ENCODE results near the gene CT45A2. TPM values are rescaled to one million over a fixed set of nuclear protein-coding genes. Genes with fewer than 3 reads are reported as not detected.
"Not testable (repeated sequence)": the region's sequence is repeated elsewhere in the genome, so short reads cannot be mapped to it uniquely, and the experiment has no call there.

The CT45A2 gene, protein sequence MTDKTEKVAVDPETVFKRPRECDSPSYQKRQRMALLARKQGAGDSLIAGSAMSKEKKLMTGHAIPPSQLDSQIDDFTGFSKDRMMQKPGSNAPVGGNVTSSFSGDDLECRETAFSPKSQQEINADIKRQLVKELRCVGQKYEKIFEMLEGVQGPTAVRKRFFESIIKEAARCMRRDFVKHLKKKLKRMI
- polyA plus RNA-seq: not detected

GRCh38 chrX:135819912-135820311 is at the start of gene CT45A2:
Gene CT45A2, minus strand, starts transcription at chrX:135820012. Its CDS starts 3,747 bp downstream, at chrX:135816265.
- H3K9me3 ChIP-seq (ENCODE audit: control insufficient read depth in 2 of 2, insufficient read depth in 1 of 2, low read depth in 1 of 2, low read length in 1 of 2); H3K36me3 ChIP-seq (ENCODE audit: control insufficient read depth in 2 of 2, insufficient read depth in 2 of 2, low read length in 1 of 2); H3K4me3 ChIP-seq (ENCODE audit: low read depth in 1 of 2, low read length in 2 of 2); H3K27ac ChIP-seq (ENCODE audit: low read depth in 2 of 2, low read length in 1 of 2); H3K27me3 ChIP-seq (ENCODE audit: control insufficient read depth in 1 of 2, insufficient read depth in 2 of 2, low read length in 2 of 2); H3K4me1 ChIP-seq (ENCODE audit: control insufficient read depth in 2 of 2, insufficient read depth in 2 of 2, low read length in 1 of 2): not testable (repeated sequence)
- WGBS, 2 donors: no CpG with 5 or more reads among the region's 17 CpGs

DNA sequence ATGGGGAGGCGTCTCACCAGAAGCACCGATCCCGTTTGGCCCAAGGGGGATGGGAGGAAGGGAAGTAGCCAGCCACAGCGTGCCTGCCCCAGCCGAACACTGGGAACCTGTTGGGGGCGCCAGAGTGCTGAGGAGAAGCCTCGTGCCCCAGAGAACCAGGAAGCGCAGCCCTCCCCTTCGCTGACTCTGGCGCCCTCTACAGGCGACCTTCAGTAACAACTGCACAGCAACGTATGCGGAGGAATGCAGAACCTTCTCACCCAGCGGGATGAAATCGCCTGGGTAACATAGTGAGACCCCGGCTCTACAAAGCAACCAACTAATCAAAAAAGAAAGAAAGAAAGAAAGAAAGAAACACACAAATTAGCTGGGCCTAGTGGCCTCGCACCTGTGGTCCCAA is 34.6 kb upstream of the CT45A2 start, which contains the start of gene CT45A8:
CT45A8 (minus strand) TSS at position 101 of the 400 bp plus-strand sequence. CDS start 3,755 bp downstream, outside the sequence.
- no CpG with 5 or more reads among the region's 17 CpGs for WGBS, 2 donors
- not testable (repeated sequence) for H3K9me3 ChIP-seq (ENCODE audit: control insufficient read depth in 2 of 2, insufficient read depth in 1 of 2, low read depth in 1 of 2, low read length in 1 of 2); H3K4me1 ChIP-seq (ENCODE audit: control insufficient read depth in 2 of 2, insufficient read depth in 2 of 2, low read length in 1 of 2); H3K27ac ChIP-seq (ENCODE audit: low read depth in 2 of 2, low read length in 1 of 2); H3K27me3 ChIP-seq (ENCODE audit: control insufficient read depth in 1 of 2, insufficient read depth in 2 of 2, low read length in 2 of 2); H3K4me3 ChIP-seq (ENCODE audit: low read depth in 1 of 2, low read length in 2 of 2); H3K36me3 ChIP-seq (ENCODE audit: control insufficient read depth in 2 of 2, insufficient read depth in 2 of 2, low read length in 1 of 2)

- not testable (repeated sequence) for H3K4me3 ChIP-seq (ENCODE audit: low read depth in 1 of 2, low read length in 2 of 2); H3K27me3 ChIP-seq (ENCODE audit: control insufficient read depth in 1 of 2, insufficient read depth in 2 of 2, low read length in 2 of 2); H3K4me1 ChIP-seq (ENCODE audit: control insufficient read depth in 2 of 2, insufficient read depth in 2 of 2, low read length in 1 of 2); H3K27ac ChIP-seq (ENCODE audit: low read depth in 2 of 2, low read length in 1 of 2); H3K9me3 ChIP-seq (ENCODE audit: control insufficient read depth in 2 of 2, insufficient read depth in 1 of 2, low read depth in 1 of 2, low read length in 1 of 2); H3K36me3 ChIP-seq (ENCODE audit: control insufficient read depth in 2 of 2, insufficient read depth in 2 of 2, low read length in 1 of 2)
- WGBS, 2 donors: no CpG with 5 or more reads among the region's 17 CpGs
Observed at GRCh38 chrX:135837180-135837579, 17.4 kb upstream of the CT45A2 start, which contains the start of gene CT45A7. Gene CT45A7, minus strand, starts transcription at chrX:135837280. Its CDS starts 3,747 bp downstream, at chrX:135833533.

DNA sequence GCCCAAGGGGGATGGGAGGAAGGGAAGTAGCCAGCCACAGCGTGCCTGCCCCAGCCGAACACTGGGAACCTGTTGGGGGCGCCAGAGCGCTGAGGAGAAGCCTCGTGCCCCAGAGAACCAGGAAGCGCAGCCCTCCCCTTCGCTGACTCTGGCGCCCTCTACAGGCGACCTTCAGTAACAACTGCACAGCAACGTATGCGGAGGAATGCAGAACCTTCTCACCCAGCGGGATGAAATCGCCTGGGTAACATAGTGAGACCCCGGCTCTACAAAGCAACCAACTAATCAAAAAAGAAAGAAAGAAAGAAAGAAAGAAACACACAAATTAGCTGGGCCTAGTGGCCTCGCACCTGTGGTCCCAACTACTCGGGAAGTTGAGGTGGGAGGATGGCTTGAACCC is 17.1 kb downstream of the CT45A2 start, which contains the start of gene CT45A6:
CT45A6 (minus strand) TSS at position 101 of the 400 bp plus-strand sequence. CDS start 3,794 bp downstream, outside the sequence.
- not testable (repeated sequence) for H3K4me1 ChIP-seq (ENCODE audit: control insufficient read depth in 2 of 2, insufficient read depth in 2 of 2, low read length in 1 of 2); H3K27me3 ChIP-seq (ENCODE audit: control insufficient read depth in 1 of 2, insufficient read depth in 2 of 2, low read length in 2 of 2); H3K9me3 ChIP-seq (ENCODE audit: control insufficient read depth in 2 of 2, insufficient read depth in 1 of 2, low read depth in 1 of 2, low read length in 1 of 2); H3K36me3 ChIP-seq (ENCODE audit: control insufficient read depth in 2 of 2, insufficient read depth in 2 of 2, low read length in 1 of 2); H3K27ac ChIP-seq (ENCODE audit: low read depth in 2 of 2, low read length in 1 of 2); H3K4me3 ChIP-seq (ENCODE audit: low read depth in 1 of 2, low read length in 2 of 2)
- no CpG with 5 or more reads among the region's 16 CpGs for WGBS, 2 donors

DNA sequence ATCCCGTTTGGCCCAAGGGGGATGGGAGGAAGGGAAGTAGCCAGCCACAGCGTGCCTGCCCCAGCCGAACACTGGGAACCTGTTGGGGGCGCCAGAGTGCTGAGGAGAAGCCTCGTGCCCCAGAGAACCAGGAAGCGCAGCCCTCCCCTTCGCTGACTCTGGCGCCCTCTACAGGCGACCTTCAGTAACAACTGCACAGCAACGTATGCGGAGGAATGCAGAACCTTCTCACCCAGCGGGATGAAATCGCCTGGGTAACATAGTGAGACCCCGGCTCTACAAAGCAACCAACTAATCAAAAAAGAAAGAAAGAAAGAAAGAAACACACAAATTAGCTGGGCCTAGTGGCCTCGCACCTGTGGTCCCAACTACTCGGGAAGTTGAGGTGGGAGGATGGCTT is 34.4 kb downstream of the CT45A2 start, which contains the start of gene CT45A5:
CT45A5 (minus strand) TSS at position 101 of the 400 bp plus-strand sequence. CDS start 3,774 bp downstream, outside the sequence.
- not testable (repeated sequence) for H3K27ac ChIP-seq (ENCODE audit: low read depth in 2 of 2, low read length in 1 of 2); H3K4me3 ChIP-seq (ENCODE audit: low read depth in 1 of 2, low read length in 2 of 2); H3K9me3 ChIP-seq (ENCODE audit: control insufficient read depth in 2 of 2, insufficient read depth in 1 of 2, low read depth in 1 of 2, low read length in 1 of 2); H3K36me3 ChIP-seq (ENCODE audit: control insufficient read depth in 2 of 2, insufficient read depth in 2 of 2, low read length in 1 of 2); H3K27me3 ChIP-seq (ENCODE audit: control insufficient read depth in 1 of 2, insufficient read depth in 2 of 2, low read length in 2 of 2); H3K4me1 ChIP-seq (ENCODE audit: control insufficient read depth in 2 of 2, insufficient read depth in 2 of 2, low read length in 1 of 2)
- no CpG with 5 or more reads among the region's 16 CpGs for WGBS, 2 donors

DNA sequence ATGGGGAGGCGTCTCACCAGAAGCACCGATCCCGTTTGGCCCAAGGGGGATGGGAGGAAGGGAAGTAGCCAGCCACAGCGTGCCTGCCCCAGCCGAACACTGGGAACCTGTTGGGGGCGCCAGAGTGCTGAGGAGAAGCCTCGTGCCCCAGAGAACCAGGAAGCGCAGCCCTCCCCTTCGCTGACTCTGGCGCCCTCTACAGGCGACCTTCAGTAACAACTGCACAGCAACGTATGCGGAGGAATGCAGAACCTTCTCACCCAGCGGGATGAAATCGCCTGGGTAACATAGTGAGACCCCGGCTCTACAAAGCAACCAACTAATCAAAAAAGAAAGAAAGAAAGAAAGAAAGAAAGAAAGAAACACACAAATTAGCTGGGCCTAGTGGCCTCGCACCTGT is 51.7 kb downstream of the CT45A2 start, which contains the start of gene CT45A3:
CT45A3 (minus strand) TSS at position 101 of the 400 bp plus-strand sequence. CDS start 3,747 bp downstream, outside the sequence.
- not testable (repeated sequence) for H3K27ac ChIP-seq (ENCODE audit: low read depth in 2 of 2, low read length in 1 of 2); H3K27me3 ChIP-seq (ENCODE audit: control insufficient read depth in 1 of 2, insufficient read depth in 2 of 2, low read length in 2 of 2); H3K36me3 ChIP-seq (ENCODE audit: control insufficient read depth in 2 of 2, insufficient read depth in 2 of 2, low read length in 1 of 2)

More for the DNA sequence above, 51.7 kb downstream of the CT45A2 start, which contains the start of gene CT45A3:
- not testable (repeated sequence) for H3K4me1 ChIP-seq (ENCODE audit: control insufficient read depth in 2 of 2, insufficient read depth in 2 of 2, low read length in 1 of 2); H3K4me3 ChIP-seq (ENCODE audit: low read depth in 1 of 2, low read length in 2 of 2); H3K9me3 ChIP-seq (ENCODE audit: control insufficient read depth in 2 of 2, insufficient read depth in 1 of 2, low read depth in 1 of 2, low read length in 1 of 2)
- WGBS, 2 donors: no CpG with 5 or more reads among the region's 17 CpGs

Other genes starting within 250 kb of the CT45A2 start
- gene CT45A1, start 106.4 kb downstream of the CT45A2 start, polyA plus RNA-seq: not detected
- gene CT45A3, start 51.8 kb downstream of the CT45A2 start, polyA plus RNA-seq: not detected
- not detected for gene CT45A5, start 34.5 kb downstream of the CT45A2 start, polyA plus RNA-seq
- gene CT45A6, start 17.2 kb downstream of the CT45A2 start, polyA plus RNA-seq: not detected
- gene CT45A7, start 17.3 kb upstream of the CT45A2 start, polyA plus RNA-seq: not detected
- not detected for gene CT45A8, start 34.5 kb upstream of the CT45A2 start, polyA plus RNA-seq
- not detected for gene CT45A9, start 51.8 kb upstream of the CT45A2 start, polyA plus RNA-seq
- gene CT45A10, start 73.4 kb upstream of the CT45A2 start, polyA plus RNA-seq: not detected
- not detected for gene SAGE1, start 73.7 kb upstream of the CT45A2 start, polyA plus RNA-seq
- 1 to 10 TPM; 1.5 to 7.5 TPM for gene MMGT1, start 154.0 kb upstream of the CT45A2 start, polyA plus RNA-seq
- 1 to 10 TPM; 6.6 to 7.2 TPM for gene SLC9A6, start 165.4 kb upstream of the CT45A2 start, polyA plus RNA-seq

Data from esophagus (tissue), 2 donors.